Neural cell (in vitro differentiated cells): Measurements from ENCODE around the gene TP53I11. TPM values are rescaled to one million over a fixed set of nuclear protein-coding genes. Genes with fewer than 3 reads are reported as not detected.

ENCODE experiments used
- H2AFZ ChIP-seq: fragments of 200-600, 300-800 bp; sonication (generic), shearing (Covaris generic); 2 replicates; pipeline ENCODE4 v1.6.0; 2014; ENCODE audit warnings: low read depth, mild to moderate bottlenecking, antibody characterized with exemption, low read length, moderate library complexity
- H3F3A ChIP-seq: fragments of 200-600 bp; shearing (Covaris generic); 2 replicates; pipeline ENCODE4 v1.6.1; 2016; ENCODE audit warnings: mild to moderate bottlenecking, moderate library complexity, mixed read lengths, antibody characterized with exemption, low read length; ENCODE audit not compliant: insufficient read depth, poor library complexity, severe bottlenecking
- H3K27ac ChIP-seq: fragments of 200-600, 300-800 bp; sonication (generic), shearing (Covaris generic); 2 replicates; pipeline ENCODE4 v1.5.1; 2014; ENCODE audit warnings: mild to moderate bottlenecking, low read length, moderate library complexity
- H3K27me3 ChIP-seq: fragments of 300-800, 200-600 bp; sonication (generic), shearing (Covaris generic); 2 replicates; pipeline ENCODE4 v1.6.0; 2014; ENCODE audit warnings: mild to moderate bottlenecking, low read depth, low read length, moderate library complexity; ENCODE audit not compliant: insufficient read depth
- H3K36me3 ChIP-seq: fragments of 300-800, 200-600 bp; sonication (generic), shearing (Covaris generic); 2 replicates; pipeline ENCODE4 v1.5.1; 2014; ENCODE audit warnings: mild to moderate bottlenecking, antibody characterized with exemption, low read length, moderate library complexity; ENCODE audit not compliant: insufficient read depth
- H3K4me2 ChIP-seq: fragments of 300-800, 200-600 bp; sonication (generic), shearing (Covaris generic); 2 replicates; pipeline ENCODE4 v1.6.0; 2014; ENCODE audit warnings: mild to moderate bottlenecking, low read length
- H3K4me3 ChIP-seq: fragments of 300-800, 200-600 bp; sonication (generic), shearing (Covaris generic); 2 replicates; pipeline ENCODE4 v1.5.1; 2014; ENCODE audit warnings: mild to moderate bottlenecking, low read length, moderate library complexity
- H3K79me2 ChIP-seq: fragments of 200-600 bp; shearing (Covaris generic); replicated peaks from 2 replicates; pipeline ENCODE4 v1.6.0; 2014; ENCODE audit warnings: mild to moderate bottlenecking, low read length, moderate library complexity; ENCODE audit not compliant: insufficient read depth
- H3K9ac ChIP-seq: fragments of 300-800, 200-600 bp; sonication (generic), shearing (Covaris generic); 2 replicates; pipeline ENCODE4 v1.6.1; 2016; ENCODE audit warnings: mild to moderate bottlenecking, low read length, mixed read lengths
- H3K9me2 ChIP-seq: fragments of 200-600 bp; shearing (Covaris generic); 2 replicates; pipeline ENCODE4 v1.6.1; 2016; ENCODE audit warnings: mild to moderate bottlenecking, low read length, mixed read lengths; ENCODE audit not compliant: insufficient read depth
- H3K9me3 ChIP-seq: fragments of 200-600, 300-800 bp; sonication (generic), shearing (Covaris generic); 2 replicates; pipeline ENCODE4 v1.6.1; 2016; ENCODE audit warnings: mild to moderate bottlenecking, mixed run types, low read length, moderate library complexity, mixed read lengths
- H4K20me1 ChIP-seq: fragments of 200-600 bp; shearing (Covaris generic); 2 replicates; pipeline ENCODE4 v1.6.1; 2016; ENCODE audit warnings: mild to moderate bottlenecking, mixed run types; ENCODE audit not compliant: insufficient read depth
- EP300 ChIP-seq: fragments of 450-650 bp; conservative IDR thresholded peaks from 2 replicates; pipeline ENCODE4 v1.6.1; 2014; ENCODE audit warnings: antibody characterized with exemption, mild to moderate bottlenecking, moderate library complexity; ENCODE audit not compliant: poor library complexity, severe bottlenecking
- EZH2 ChIP-seq: fragments of 200-600, 300-800 bp; shearing (Covaris generic), sonication (generic); IDR thresholded peaks from 2 replicates; pipeline ENCODE4 v1.6.1; 2014; ENCODE audit warnings: antibody characterized with exemption, low read length, borderline replicate concordance, mild to moderate bottlenecking; ENCODE audit not compliant: insufficient read depth, poor library complexity, severe bottlenecking
- MXI1 ChIP-seq: fragments of 450-650 bp; conservative IDR thresholded peaks from 2 replicates; pipeline ENCODE4 v1.6.1; 2014; ENCODE audit warnings: antibody characterized with exemption, mild to moderate bottlenecking; ENCODE audit not compliant: poor library complexity, severe bottlenecking
- POLR2AphosphoS5 ChIP-seq: IDR thresholded peaks from 2 replicates; pipeline ENCODE4 v1.6.1; 2012
- RAD21 ChIP-seq: fragments of 450-650 bp; conservative IDR thresholded peaks from 2 replicates; pipeline ENCODE4 v1.6.1; 2014; ENCODE audit warnings: antibody characterized with exemption, mild to moderate bottlenecking, moderate library complexity
- SMC3 ChIP-seq: fragments of 450-650 bp; conservative IDR thresholded peaks from 2 replicates; pipeline ENCODE4 v1.6.1; 2014; ENCODE audit warnings: antibody characterized with exemption, mild to moderate bottlenecking, moderate library complexity; ENCODE audit not compliant: poor library complexity
- TAF1 ChIP-seq: IDR thresholded peaks from 2 replicates; pipeline ENCODE4 v1.6.1; 2012; ENCODE audit warnings: low read depth
- polyA plus RNA-seq: library from polyadenylated mRNA; depleted of rRNA; stranded (reverse); fragments of >200 nt; gene quantifications from 2 replicates; pipeline ENCODE4 v1.2.3, GENCODE V29; 2014
- TF ChIP-seq, protein P1 (sequence below): fragments of 450-650 bp; IDR thresholded peaks from 2 replicates; pipeline ENCODE4 v1.5.1; 2014; ENCODE audit warnings: antibody characterized with exemption, mild to moderate bottlenecking, moderate library complexity; ENCODE audit not compliant: poor library complexity, severe bottlenecking
- TF ChIP-seq, protein P2 (sequence below): IDR thresholded peaks from 2 replicates; pipeline ENCODE4 v1.6.1; 2012; ENCODE audit warnings: borderline replicate concordance

Gene TP53I11
- polyA plus RNA-seq, 1 donor from 2014 or later, result 30.0 TPM

DNA sequence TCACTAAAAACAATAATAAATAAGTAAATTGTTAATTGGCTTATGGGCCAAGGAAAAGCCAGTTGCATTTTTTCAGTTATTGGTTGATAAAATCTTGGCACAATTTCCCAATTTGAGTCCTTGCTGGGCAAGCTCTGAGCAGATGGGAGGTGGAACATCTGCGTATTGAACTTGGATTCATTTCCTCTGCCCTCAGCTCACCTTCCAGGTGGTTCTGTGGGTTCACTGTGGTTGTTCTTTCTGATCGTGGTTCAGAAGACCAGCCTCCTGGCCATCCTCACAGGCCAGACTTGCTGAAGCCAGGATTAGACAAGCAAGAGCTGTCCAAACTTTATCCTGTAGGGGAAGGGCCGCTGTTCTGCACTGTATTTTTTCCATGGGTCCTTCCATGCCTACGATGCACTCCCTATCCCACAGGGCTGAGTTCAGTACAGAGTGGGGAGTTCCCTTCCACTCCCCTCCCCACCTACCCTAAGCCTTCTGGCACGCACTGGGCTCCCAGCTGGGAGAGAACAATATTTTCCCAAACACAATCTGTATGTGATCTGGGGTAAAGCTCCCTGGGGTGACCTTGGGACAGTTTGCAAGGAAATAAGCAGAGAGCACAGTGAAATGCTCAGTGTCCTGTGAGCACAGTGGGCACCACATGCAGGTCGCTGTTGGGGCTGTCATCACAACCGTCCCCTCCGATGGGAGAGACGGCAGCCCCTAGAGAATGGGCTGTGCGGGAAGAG, 43.5 kb upstream of the TP53I11 start:
- no peaks in the 10 kb centered on the region for H3K79me2 ChIP-seq
- H3K27me3 ChIP-seq, result no peaks in the 10 kb centered on the region
- no peak overlapping the region for H3K4me2 ChIP-seq
- no peaks in the 10 kb centered on the region for H3K9me3 ChIP-seq
- no peaks in the 10 kb centered on the region for H4K20me1 ChIP-seq
- H3K4me3 ChIP-seq, result no peak overlapping the region
- no peaks in the 10 kb centered on the region for H3K36me3 ChIP-seq
- TF ChIP-seq EP300, result no peak
- TF ChIP-seq SMC3, result no peak
- no peak for TF ChIP-seq MXI1
- TF ChIP-seq TAF1, result no peak
- TF ChIP-seq RAD21, result no peak
- no peak for TF ChIP-seq POLR2AphosphoS5
- no peaks in the 10 kb centered on the region for H3K9me2 ChIP-seq
- H3K9ac ChIP-seq, result no peak overlapping the region
- no peak overlapping the region for H3K27ac ChIP-seq
- no peaks in the 10 kb centered on the region for H3F3A ChIP-seq
- H2AFZ ChIP-seq, result no peak overlapping the region

DNA sequence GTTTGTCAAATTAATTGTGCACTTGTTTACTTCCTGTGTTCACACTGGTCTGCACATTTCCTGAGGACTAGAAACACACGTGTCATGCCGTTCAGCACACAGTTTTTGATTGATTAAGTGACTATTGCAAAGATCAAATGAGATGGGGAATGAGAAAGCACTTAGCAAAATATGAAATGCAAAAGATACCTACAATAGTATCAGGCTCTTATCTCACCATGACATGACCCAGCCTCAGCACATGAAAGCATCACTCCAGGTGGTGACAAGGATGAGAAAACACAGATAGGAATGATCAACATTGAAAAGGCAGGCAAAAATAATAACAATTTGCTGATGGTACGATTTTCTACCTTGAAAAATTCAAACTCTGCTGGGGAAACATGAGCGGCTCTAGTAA, 42.1 kb upstream of the TP53I11 start:
- H3K9me2 ChIP-seq, result no peaks in the 10 kb centered on the region
- no peaks in the 10 kb centered on the region for H3K27me3 ChIP-seq
- no peaks in the 10 kb centered on the region for H3F3A ChIP-seq
- H3K36me3 ChIP-seq, result no peaks in the 10 kb centered on the region
- no peak overlapping the region for H2AFZ ChIP-seq
- no peak overlapping the region for H3K27ac ChIP-seq
- H4K20me1 ChIP-seq, result no peaks in the 10 kb centered on the region
- H3K4me3 ChIP-seq, result no peak overlapping the region
- no peak for TF ChIP-seq SMC3
- no peak for TF ChIP-seq RAD21
- TF ChIP-seq, protein P1, sequence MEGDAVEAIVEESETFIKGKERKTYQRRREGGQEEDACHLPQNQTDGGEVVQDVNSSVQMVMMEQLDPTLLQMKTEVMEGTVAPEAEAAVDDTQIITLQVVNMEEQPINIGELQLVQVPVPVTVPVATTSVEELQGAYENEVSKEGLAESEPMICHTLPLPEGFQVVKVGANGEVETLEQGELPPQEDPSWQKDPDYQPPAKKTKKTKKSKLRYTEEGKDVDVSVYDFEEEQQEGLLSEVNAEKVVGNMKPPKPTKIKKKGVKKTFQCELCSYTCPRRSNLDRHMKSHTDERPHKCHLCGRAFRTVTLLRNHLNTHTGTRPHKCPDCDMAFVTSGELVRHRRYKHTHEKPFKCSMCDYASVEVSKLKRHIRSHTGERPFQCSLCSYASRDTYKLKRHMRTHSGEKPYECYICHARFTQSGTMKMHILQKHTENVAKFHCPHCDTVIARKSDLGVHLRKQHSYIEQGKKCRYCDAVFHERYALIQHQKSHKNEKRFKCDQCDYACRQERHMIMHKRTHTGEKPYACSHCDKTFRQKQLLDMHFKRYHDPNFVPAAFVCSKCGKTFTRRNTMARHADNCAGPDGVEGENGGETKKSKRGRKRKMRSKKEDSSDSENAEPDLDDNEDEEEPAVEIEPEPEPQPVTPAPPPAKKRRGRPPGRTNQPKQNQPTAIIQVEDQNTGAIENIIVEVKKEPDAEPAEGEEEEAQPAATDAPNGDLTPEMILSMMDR, result no peak
- TF ChIP-seq POLR2AphosphoS5, result peak; percentile 81
- TF ChIP-seq MXI1, result no peak
- TF ChIP-seq TAF1, result no peak
- TF ChIP-seq EP300, result peak; percentile 50
- TF ChIP-seq, protein P2, sequence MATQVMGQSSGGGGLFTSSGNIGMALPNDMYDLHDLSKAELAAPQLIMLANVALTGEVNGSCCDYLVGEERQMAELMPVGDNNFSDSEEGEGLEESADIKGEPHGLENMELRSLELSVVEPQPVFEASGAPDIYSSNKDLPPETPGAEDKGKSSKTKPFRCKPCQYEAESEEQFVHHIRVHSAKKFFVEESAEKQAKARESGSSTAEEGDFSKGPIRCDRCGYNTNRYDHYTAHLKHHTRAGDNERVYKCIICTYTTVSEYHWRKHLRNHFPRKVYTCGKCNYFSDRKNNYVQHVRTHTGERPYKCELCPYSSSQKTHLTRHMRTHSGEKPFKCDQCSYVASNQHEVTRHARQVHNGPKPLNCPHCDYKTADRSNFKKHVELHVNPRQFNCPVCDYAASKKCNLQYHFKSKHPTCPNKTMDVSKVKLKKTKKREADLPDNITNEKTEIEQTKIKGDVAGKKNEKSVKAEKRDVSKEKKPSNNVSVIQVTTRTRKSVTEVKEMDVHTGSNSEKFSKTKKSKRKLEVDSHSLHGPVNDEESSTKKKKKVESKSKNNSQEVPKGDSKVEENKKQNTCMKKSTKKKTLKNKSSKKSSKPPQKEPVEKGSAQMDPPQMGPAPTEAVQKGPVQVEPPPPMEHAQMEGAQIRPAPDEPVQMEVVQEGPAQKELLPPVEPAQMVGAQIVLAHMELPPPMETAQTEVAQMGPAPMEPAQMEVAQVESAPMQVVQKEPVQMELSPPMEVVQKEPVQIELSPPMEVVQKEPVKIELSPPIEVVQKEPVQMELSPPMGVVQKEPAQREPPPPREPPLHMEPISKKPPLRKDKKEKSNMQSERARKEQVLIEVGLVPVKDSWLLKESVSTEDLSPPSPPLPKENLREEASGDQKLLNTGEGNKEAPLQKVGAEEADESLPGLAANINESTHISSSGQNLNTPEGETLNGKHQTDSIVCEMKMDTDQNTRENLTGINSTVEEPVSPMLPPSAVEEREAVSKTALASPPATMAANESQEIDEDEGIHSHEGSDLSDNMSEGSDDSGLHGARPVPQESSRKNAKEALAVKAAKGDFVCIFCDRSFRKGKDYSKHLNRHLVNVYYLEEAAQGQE, result no peak
- no peaks in the 10 kb centered on the region for H3K9me3 ChIP-seq
- no peaks in the 10 kb centered on the region for H3K79me2 ChIP-seq
- no peak overlapping the region for H3K9ac ChIP-seq
- H3K4me2 ChIP-seq, result no peak overlapping the region

DNA sequence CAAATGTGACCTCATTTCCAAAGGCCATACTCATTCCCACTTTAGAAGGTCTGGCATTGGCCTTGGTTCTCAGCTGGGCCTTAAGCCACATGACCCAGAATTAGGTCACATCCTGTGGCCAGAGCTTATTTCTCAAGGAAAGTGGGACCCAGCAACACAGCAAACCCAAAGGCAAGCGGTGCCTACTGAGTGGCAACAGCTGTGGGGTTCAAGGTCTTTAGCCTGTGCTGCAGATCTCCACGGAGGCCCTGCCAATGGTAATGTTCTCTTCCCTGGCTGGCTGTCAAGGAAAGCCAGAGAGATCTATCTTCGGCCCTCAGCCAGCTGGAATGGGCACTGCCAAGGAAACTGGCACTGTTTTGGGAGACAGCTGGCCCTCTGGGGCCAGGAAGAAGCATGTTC, 41.5 kb upstream of the TP53I11 start:
- H2AFZ ChIP-seq, result no peak overlapping the region
- TF ChIP-seq EP300 (no peak), SMC3 (no peak), EZH2 (no peak), POLR2AphosphoS5 (no peak), TAF1 (no peak), RAD21 (no peak), MXI1 (no peak)
- TF ChIP-seq, protein P2, result no peak
- TF ChIP-seq, protein P1, result no peak
- H3K4me2 ChIP-seq, result no peak overlapping the region
- H3K27ac ChIP-seq, result no peak overlapping the region
- no peaks in the 10 kb centered on the region for H3K36me3 ChIP-seq
- H3K9ac ChIP-seq, result no peak overlapping the region
- no peaks in the 10 kb centered on the region for H3K9me3 ChIP-seq
- no peaks in the 10 kb centered on the region for H3K79me2 ChIP-seq
- no peak overlapping the region for H3K4me3 ChIP-seq
- H3K9me2 ChIP-seq, result no peaks in the 10 kb centered on the region
- no peaks in the 10 kb centered on the region for H3K27me3 ChIP-seq
- no peaks in the 10 kb centered on the region for H4K20me1 ChIP-seq
- no peaks in the 10 kb centered on the region for H3F3A ChIP-seq
